ENCODE results near the gene TIPRL.
A peak's percentile ranks its signal among the peaks of the same experiment; 100 is the strongest.

Gene TIPRL

GRCh38 chr1:168223261-168223660, 44.5 kb downstream of the TIPRL start:
- no peak overlapping the region for H2AFZ ChIP-seq
- H3K36me3 ChIP-seq (ENCODE audit: control insufficient read depth, insufficient read depth, low read length): no peaks in the 10 kb centered on the region
- no peak overlapping the region for H3K27ac ChIP-seq
- TF ChIP-seq, protein P1, sequence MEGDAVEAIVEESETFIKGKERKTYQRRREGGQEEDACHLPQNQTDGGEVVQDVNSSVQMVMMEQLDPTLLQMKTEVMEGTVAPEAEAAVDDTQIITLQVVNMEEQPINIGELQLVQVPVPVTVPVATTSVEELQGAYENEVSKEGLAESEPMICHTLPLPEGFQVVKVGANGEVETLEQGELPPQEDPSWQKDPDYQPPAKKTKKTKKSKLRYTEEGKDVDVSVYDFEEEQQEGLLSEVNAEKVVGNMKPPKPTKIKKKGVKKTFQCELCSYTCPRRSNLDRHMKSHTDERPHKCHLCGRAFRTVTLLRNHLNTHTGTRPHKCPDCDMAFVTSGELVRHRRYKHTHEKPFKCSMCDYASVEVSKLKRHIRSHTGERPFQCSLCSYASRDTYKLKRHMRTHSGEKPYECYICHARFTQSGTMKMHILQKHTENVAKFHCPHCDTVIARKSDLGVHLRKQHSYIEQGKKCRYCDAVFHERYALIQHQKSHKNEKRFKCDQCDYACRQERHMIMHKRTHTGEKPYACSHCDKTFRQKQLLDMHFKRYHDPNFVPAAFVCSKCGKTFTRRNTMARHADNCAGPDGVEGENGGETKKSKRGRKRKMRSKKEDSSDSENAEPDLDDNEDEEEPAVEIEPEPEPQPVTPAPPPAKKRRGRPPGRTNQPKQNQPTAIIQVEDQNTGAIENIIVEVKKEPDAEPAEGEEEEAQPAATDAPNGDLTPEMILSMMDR (IDR thresholded peaks at IDR 0.05): no peak
- no peaks in the 10 kb centered on the region for H3K79me2 ChIP-seq
- H3K27me3 ChIP-seq (ENCODE audit: control insufficient read depth, insufficient read depth, low read length): no peaks in the 10 kb centered on the region
- H3K9me3 ChIP-seq (ENCODE audit: control insufficient read depth, low read length): no peaks in the 10 kb centered on the region
- no peak overlapping the region for H3K4me3 ChIP-seq (ENCODE audit: low read depth, low read length)
- H3K4me1 ChIP-seq: no peaks in the 10 kb centered on the region
- no peak overlapping the region for H3K9ac ChIP-seq
- H3K4me2 ChIP-seq (ENCODE audit: low read length): no peak overlapping the region

DNA sequence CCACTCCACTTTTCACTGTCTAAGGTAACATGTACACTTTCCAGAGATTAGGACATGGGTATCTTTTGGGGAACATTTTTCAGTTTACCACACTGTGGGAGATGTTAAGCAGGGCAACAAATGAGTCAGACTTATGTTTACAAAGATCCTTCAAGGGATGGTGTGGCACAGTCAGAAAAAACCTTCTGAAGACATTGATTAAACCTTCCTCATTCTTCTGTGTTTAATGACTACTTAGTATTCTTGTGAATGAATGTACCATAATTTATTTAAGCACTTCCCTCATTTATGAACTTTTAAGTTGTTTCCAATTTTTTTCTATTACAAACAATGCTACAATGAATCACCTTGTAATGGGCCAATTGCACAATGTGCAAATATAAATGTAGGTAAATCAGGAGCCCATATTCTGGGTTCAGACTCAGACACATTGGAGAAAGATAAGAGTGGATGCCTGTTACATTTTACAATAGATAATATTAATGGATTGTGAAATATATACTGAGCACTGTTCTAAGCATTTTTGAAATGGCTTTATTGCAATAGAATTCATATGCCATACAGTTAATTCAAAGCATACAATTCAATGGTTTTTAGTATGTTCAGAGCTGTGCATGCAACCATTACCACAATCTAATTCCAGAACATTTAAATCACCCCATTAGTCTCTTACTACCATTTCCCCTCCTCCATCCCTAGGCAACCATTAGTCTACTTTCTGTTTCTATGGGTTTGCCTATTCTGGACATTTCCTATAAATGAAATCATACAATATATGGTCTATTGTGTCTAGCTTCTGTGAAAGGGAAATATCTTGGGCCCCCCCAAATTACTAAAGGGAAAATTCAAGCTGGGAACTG, 45.1 kb downstream of the TIPRL start:
- Histone ChIP-seq H2AFZ (no peak overlapping the region), H3K36me3 (ENCODE audit: control insufficient read depth, insufficient read depth, low read length) (no peaks in the 10 kb centered on the region), H3K27me3 (ENCODE audit: control insufficient read depth, insufficient read depth, low read length) (no peaks in the 10 kb centered on the region), H3K9ac (no peak overlapping the region), H3K4me3 (ENCODE audit: low read depth, low read length) (no peak overlapping the region), H3K9me3 (ENCODE audit: control insufficient read depth, low read length) (no peaks in the 10 kb centered on the region), H3K79me2 (no peaks in the 10 kb centered on the region), H3K4me1 (no peaks in the 10 kb centered on the region), H3K4me2 (ENCODE audit: low read length) (no peak overlapping the region), H3K27ac (no peak overlapping the region)
- TF ChIP-seq, protein P1 (IDR thresholded peaks at IDR 0.05): no peak

GRCh38 chr1:168224991-168225390, 46.2 kb downstream of the TIPRL start:
- Histone ChIP-seq H3K4me2 (ENCODE audit: low read length) (peak overlapping the region; percentile 81), H3K4me3 (ENCODE audit: low read depth, low read length) (peak overlapping the region; percentile 89), H3K79me2 (no peaks in the 10 kb centered on the region), H3K36me3 (ENCODE audit: control insufficient read depth, insufficient read depth, low read length) (no peaks in the 10 kb centered on the region), H2AFZ (peak overlapping the region; percentile 96), H3K9ac (no peak overlapping the region), H3K4me1 (no peaks in the 10 kb centered on the region), H3K27me3 (ENCODE audit: control insufficient read depth, insufficient read depth, low read length) (no peaks in the 10 kb centered on the region), H3K9me3 (ENCODE audit: control insufficient read depth, low read length) (no peaks in the 10 kb centered on the region), H3K27ac (no peak overlapping the region)
- TF ChIP-seq, protein P1 (IDR thresholded peaks at IDR 0.05): no peak

- Histone ChIP-seq H3K27ac (no peak within 1 kb of the TSS), H3K9ac (peak within 1 kb of the TSS; percentile 11), H3K79me2 (no peaks in the 10 kb centered on the region), H3K27me3 (ENCODE audit: control insufficient read depth, insufficient read depth, low read length) (no peaks in the 10 kb centered on the region), H3K4me1 (no peaks in the 10 kb centered on the region), H2AFZ (peak within 1 kb of the TSS; percentile 96), H3K4me3 (ENCODE audit: low read depth, low read length) (peak within 1 kb of the TSS; percentile 89), H3K4me2 (ENCODE audit: low read length) (peak within 1 kb of the TSS; percentile 81), H3K36me3 (ENCODE audit: control insufficient read depth, insufficient read depth, low read length) (no peaks in the 10 kb centered on the region), H3K9me3 (ENCODE audit: control insufficient read depth, low read length) (no peaks in the 10 kb centered on the region)
- TF ChIP-seq, protein P1 (IDR thresholded peaks at IDR 0.05): no peak
Observed at GRCh38 chr1:168225476-168226190, 46.9 kb downstream of the TIPRL start, which contains the start of gene SFT2D2. TSS of gene SFT2D2 (plus strand) at chr1:168226004. CDS start at chr1:168226080, 76 bp downstream.
